ENCODE data around the gene TP53RK. TPM values are rescaled to one million over a fixed set of nuclear protein-coding genes. Genes with fewer than 3 reads are reported as not detected.

The TP53RK gene
- total and polyA plus RNA-seq, 2 of the 13 experiments (the other 11 are each of a cell fraction or from before 2014, with no cell fraction given): 12.9 to 25.5 TPM

- TF ChIP-seq MYNN (CRISPR knock-in tag; IDR thresholded peaks at IDR 0.05; ENCODE audit: low read depth): no peak
- TF ChIP-seq, protein P1, sequence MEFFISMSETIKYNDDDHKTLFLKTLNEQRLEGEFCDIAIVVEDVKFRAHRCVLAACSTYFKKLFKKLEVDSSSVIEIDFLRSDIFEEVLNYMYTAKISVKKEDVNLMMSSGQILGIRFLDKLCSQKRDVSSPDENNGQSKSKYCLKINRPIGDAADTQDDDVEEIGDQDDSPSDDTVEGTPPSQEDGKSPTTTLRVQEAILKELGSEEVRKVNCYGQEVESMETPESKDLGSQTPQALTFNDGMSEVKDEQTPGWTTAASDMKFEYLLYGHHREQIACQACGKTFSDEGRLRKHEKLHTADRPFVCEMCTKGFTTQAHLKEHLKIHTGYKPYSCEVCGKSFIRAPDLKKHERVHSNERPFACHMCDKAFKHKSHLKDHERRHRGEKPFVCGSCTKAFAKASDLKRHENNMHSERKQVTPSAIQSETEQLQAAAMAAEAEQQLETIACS (CRISPR knock-in tag; IDR thresholded peaks at IDR 0.05): no peak
- TF ChIP-seq ZNF281 (CRISPR knock-in tag; IDR thresholded peaks at IDR 0.05; ENCODE audit: borderline replicate concordance): no peak
- TF ChIP-seq, protein P2, sequence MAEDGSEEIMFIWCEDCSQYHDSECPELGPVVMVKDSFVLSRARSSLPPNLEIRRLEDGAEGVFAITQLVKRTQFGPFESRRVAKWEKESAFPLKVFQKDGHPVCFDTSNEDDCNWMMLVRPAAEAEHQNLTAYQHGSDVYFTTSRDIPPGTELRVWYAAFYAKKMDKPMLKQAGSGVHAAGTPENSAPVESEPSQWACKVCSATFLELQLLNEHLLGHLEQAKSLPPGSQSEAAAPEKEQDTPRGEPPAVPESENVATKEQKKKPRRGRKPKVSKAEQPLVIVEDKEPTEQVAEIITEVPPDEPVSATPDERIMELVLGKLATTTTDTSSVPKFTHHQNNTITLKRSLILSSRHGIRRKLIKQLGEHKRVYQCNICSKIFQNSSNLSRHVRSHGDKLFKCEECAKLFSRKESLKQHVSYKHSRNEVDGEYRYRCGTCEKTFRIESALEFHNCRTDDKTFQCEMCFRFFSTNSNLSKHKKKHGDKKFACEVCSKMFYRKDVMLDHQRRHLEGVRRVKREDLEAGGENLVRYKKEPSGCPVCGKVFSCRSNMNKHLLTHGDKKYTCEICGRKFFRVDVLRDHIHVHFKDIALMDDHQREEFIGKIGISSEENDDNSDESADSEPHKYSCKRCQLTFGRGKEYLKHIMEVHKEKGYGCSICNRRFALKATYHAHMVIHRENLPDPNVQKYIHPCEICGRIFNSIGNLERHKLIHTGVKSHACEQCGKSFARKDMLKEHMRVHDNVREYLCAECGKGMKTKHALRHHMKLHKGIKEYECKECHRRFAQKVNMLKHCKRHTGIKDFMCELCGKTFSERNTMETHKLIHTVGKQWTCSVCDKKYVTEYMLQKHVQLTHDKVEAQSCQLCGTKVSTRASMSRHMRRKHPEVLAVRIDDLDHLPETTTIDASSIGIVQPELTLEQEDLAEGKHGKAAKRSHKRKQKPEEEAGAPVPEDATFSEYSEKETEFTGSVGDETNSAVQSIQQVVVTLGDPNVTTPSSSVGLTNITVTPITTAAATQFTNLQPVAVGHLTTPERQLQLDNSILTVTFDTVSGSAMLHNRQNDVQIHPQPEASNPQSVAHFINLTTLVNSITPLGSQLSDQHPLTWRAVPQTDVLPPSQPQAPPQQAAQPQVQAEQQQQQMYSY (CRISPR knock-in tag; IDR thresholded peaks at IDR 0.05): no peak
- TF ChIP-seq, protein P3, sequence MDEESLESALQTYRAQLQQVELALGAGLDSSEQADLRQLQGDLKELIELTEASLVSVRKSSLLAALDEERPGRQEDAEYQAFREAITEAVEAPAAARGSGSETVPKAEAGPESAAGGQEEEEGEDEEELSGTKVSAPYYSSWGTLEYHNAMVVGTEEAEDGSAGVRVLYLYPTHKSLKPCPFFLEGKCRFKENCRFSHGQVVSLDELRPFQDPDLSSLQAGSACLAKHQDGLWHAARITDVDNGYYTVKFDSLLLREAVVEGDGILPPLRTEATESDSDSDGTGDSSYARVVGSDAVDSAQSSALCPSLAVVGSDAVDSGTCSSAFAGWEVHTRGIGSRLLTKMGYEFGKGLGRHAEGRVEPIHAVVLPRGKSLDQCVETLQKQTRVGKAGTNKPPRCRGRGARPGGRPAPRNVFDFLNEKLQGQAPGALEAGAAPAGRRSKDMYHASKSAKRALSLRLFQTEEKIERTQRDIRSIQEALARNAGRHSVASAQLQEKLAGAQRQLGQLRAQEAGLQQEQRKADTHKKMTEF (CRISPR knock-in tag; IDR thresholded peaks at IDR 0.05): no peak
- no peak for TF ChIP-seq ZNF776 (CRISPR knock-in tag; IDR thresholded peaks at IDR 0.05)
- no peak for TF ChIP-seq ZNF260 (CRISPR knock-in tag; IDR thresholded peaks at IDR 0.05; ENCODE audit: borderline replicate concordance, low read depth)
- no peak for TF ChIP-seq SSRP1 (CRISPR knock-in tag; IDR thresholded peaks at IDR 0.05)
- TF ChIP-seq FOXO4 (CRISPR knock-in tag; conservative IDR thresholded peaks at IDR 0.05): no peak
- no peak for TF ChIP-seq GLMP (CRISPR knock-in tag; IDR thresholded peaks at IDR 0.05; ENCODE audit: borderline replicate concordance)
- TF ChIP-seq ZNF124 (CRISPR knock-in tag; IDR thresholded peaks at IDR 0.05): no peak
- TF ChIP-seq HMG20A (CRISPR knock-in tag; IDR thresholded peaks at IDR 0.05; ENCODE audit: borderline replicate concordance): no peak
- peak; percentile 65 for TF ChIP-seq ZKSCAN1 (IDR thresholded peaks at IDR 0.05; ENCODE audit: low read length)
- no peak for TF ChIP-seq PRPF4 (IDR thresholded peaks at IDR 0.05; ENCODE audit: low read depth, low read length, poor library complexity, severe bottlenecking)
- peak; percentile 78 for TF ChIP-seq ZNF629 (CRISPR knock-in tag; conservative IDR thresholded peaks at IDR 0.05)
- TF ChIP-seq BCL3 (CRISPR knock-in tag; IDR thresholded peaks at IDR 0.05): no peak
- TF ChIP-seq ZMYM2 (CRISPR knock-in tag; IDR thresholded peaks at IDR 0.05): peak; percentile 19; the same call in 1 of the 2 replicates
These were observed 50.4 kb downstream of the TP53RK start (continued) for GRCh38 chr20:46638898-46639274.

Measured in HepG2 (cell line).